AG04449 (cell line): ENCODE data around the gene FRMD8.
"Not testable (repeated sequence)": the region's sequence is repeated elsewhere in the genome, so short reads cannot be mapped to it uniquely, and the experiment has no call there.

Source experiments
- CTCF ChIA-PET: fragments of 350-600 bp; formaldehyde crosslinking; extraction: SDS; loops from one replicate; lab custom pipeline; 2021; ENCODE audit warnings: antibody characterized with exemption; lab: Yijun Ruan, JAX
- POLR2A ChIA-PET: fragments of 400-600, 350-600 bp; formaldehyde crosslinking; extraction: SDS; loops from one replicate; lab custom pipeline; 2020; ENCODE audit warnings: antibody characterized with exemption, inconsistent platforms; lab: Yijun Ruan, JAX
- DNase-seq: peaks from one replicate; pipeline ENCODE4 v3.0.0-alpha.2; 2010; ENCODE audit warnings: low read depth, low spot score
- H3K4me3 ChIP-seq: 2 replicates; pipeline ENCODE4 v1.5.1; 2011; ENCODE audit warnings: low read depth, mild to moderate bottlenecking, control low read depth, low read length
- TF ChIP-seq, protein P1 (sequence below): IDR thresholded peaks from one replicate; pipeline ENCODE4 v1.5.1; 2011; ENCODE audit warnings: mild to moderate bottlenecking, moderate library complexity, low read length, control low read depth, inconsistent platforms; ENCODE audit not compliant: insufficient read depth; ENCODE audit errors: missing control alignments

The FRMD8 gene

DNA sequence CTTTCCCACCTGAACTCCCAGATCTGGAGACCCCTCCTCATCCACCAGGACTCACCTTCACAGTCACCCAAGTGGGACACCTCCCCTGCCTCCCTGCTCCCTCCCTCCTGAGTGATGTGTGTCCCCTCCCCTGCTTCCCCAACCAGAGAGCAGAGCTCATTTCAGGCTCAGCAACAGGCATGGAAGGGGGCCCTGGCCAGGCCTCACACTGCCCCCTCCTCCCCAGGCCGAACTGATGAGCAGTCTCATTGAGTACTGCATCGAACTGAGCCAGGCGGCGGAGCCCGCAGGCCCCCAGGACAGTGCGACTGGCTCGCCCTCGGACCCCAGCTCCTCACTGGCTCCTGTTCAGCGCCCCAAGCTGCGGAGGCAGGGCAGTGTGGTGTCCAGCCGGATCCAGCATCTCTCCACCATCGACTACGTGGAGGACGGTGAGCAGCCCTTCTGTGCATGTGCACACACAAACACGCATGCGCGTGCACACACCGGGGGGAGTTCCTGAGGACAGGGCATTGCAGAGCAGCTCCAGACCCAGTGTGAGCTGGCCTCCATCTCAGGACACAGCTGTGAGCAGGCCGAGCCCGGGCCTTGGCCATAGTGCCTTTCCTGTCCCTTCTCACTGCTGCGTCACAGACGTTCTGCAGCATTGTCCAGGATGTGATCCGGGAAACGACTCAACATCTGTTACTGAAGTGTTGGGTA, 18.4 kb downstream of the FRMD8 start:
- no peak overlapping the region for H3K4me3 ChIP-seq
- DNase-seq: no peak
- ChIA-PET CTCF (interaction anchor here (1.7 to 11.7 kb wide), 2 partner anchors 8 to 11 kb away, joined by 7 to 123 read pairs; no protein-coding TSS in a partner anchor), POLR2A (no interaction called here)
- TF ChIP-seq, protein P1, sequence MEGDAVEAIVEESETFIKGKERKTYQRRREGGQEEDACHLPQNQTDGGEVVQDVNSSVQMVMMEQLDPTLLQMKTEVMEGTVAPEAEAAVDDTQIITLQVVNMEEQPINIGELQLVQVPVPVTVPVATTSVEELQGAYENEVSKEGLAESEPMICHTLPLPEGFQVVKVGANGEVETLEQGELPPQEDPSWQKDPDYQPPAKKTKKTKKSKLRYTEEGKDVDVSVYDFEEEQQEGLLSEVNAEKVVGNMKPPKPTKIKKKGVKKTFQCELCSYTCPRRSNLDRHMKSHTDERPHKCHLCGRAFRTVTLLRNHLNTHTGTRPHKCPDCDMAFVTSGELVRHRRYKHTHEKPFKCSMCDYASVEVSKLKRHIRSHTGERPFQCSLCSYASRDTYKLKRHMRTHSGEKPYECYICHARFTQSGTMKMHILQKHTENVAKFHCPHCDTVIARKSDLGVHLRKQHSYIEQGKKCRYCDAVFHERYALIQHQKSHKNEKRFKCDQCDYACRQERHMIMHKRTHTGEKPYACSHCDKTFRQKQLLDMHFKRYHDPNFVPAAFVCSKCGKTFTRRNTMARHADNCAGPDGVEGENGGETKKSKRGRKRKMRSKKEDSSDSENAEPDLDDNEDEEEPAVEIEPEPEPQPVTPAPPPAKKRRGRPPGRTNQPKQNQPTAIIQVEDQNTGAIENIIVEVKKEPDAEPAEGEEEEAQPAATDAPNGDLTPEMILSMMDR: no peak

DNA sequence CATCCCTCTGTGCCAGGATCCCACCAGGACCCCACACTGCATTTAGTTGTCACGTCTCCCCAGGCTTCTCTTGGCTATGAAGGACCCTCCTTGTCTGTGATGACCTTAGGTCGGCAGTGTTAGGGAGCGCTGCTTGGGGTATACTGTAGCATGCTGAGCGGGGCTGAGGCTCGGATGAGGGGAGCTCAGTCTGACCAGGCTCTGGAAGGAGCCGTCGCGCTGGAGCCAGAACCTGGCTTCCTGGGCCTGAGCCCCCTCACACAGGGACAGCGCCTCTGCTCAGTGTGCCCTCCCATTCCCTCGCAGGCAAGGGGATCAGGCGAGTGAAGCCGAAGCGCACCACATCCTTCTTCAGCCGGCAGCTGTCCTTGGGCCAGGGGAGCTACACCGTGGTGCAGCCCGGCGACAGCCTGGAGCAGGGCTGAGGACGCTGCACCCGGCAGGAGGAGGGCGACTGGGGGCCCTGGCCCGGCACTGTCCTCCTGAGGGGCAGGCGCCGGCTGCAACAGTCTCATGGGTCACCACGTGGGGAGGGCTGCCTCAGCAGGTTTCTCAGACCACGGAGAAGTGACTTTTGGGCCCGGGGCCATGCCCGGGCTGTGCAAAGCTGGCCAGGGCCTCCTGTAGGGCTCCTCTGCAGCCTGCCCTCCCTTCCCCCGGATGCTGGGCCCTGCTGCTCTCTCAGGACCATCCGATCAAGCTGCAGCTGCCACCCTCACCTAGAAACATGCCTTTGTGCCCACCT, 24.7 kb downstream of the FRMD8 start:
- H3K4me3 ChIP-seq: no peak overlapping the region
- ChIA-PET CTCF (interaction anchor here (0.9 to 7.8 kb wide), 2 partner anchors 11 to 22 kb away, joined by 3 to 90 read pairs; partner anchors contain the start of gene FRMD8), POLR2A (interaction anchor here (19.6 kb wide), 1 partner anchor 92 kb away, joined by 664 read pairs; the partner anchor contains the start of gene MALAT1)
- TF ChIP-seq, protein P1: no peak
- no peak for DNase-seq

DNA sequence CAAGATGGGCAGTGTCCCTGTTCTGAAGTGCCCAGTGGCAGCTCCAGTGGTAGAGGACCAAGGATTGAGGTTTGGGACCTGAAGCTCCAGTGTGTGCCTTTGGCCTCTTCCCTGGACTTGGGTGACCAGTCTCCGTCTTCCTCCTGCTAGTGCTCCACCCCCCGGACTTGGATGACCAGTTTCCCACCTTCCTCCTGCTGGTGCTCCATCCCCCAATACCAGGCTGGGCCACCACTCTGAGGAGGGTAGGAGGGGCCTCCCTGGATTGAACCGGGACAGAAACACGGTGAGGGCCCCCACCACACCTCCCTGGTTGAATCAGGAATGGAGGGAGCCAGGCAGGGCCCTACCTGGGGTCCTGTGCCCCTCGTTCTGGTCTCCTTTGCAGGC, 25.2 kb downstream of the FRMD8 start:
- TF ChIP-seq, protein P1: no peak
- POLR2A ChIA-PET: interaction anchor here (19.6 kb wide), 1 partner anchor 92 kb away, joined by 664 read pairs; the partner anchor contains the start of gene MALAT1
- H3K4me3 ChIP-seq: no peak overlapping the region
- no peak for DNase-seq
- CTCF ChIA-PET: interaction anchor here (0.9 to 7.8 kb wide), 4 partner anchors 7 to 42 kb away, joined by 3 to 90 read pairs (median 6); partner anchors contain the start of gene FRMD8

DNA sequence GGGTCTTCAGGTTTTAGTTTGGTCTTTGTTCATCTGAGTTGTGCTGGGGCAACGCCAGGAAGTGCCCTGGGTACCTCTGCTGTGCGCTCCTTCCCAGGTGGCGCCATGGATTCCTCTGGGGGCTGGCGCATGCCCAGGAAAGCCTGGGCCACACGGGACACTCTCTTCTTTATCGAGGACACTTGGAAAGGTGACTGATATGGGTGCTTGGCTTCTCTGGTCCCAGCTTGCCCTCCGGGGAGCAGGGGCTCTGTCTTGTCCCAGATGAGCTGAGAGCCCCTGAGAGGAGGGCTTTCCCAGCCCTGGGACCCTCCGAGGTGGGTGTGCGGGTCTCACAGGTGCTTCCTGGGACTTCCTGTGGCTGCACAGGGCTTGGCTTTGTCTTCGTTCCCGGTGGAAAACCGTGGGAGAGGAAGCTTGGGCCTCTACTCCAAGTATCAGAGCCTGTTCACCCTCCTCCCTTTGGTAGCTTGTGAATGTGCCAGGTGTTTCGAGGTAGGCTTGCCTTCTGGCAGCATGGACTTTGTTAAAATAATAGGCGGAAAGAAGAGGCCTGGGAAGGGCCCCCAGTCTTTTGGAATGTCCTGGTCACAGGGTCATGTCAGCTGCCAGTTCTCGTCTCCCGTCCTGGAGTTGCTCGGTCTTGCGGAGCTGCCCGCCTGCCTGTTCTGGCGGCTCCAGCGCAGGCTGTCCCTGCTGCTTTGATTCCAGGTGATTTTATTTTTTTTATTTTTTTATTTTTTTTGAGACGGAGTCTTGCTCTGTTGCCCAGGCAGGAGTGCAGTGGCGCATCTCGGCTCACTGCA, 26.0 kb downstream of the FRMD8 start:
- CTCF ChIA-PET: interaction anchor here (1.5 to 10.3 kb wide), 4 partner anchors 8 to 97 kb away, joined by 4 to 151 read pairs (median 48); partner anchors contain the start of gene FRMD8
- no peak for DNase-seq
- TF ChIP-seq, protein P1: no peak
- H3K4me3 ChIP-seq: no peak overlapping the region
- POLR2A ChIA-PET: interaction anchor here (19.6 kb wide), 1 partner anchor 91 kb away, joined by 664 read pairs; the partner anchor contains the start of gene MALAT1

DNA sequence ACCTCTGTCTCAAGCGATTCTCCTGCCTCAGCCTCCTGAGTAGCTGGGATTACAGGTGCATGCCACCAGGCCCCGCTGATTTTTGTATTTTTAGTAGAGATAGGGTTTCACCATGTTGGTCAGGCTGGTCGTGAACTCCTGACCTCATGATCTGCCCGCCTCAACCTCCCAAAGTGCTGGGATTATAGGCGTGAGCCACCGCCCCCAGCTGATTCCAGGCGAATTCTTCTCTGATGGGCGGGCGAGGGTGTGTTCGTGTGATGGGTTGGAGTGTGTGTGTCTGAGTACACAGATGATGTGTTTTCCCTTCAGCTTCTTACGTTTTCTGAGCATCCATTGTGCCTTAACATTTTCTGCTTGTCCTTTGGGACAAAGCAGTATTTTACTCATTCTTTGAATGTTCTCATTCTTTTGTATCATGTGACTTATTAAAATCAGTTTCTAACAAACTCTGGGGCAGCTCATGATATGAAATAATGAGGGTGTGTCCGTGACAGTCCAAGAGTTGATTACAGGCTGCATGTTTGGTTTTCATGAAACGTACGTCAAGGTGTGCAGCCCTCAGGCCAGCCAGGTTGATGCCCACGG, 26.7 kb downstream of the FRMD8 start:
- not testable (repeated sequence) for H3K4me3 ChIP-seq, DNase-seq
- CTCF ChIA-PET: interaction anchor here (1.5 to 10.3 kb wide), 4 partner anchors 9 to 96 kb away, joined by 4 to 151 read pairs (median 48); partner anchors contain the start of gene FRMD8
- POLR2A ChIA-PET: interaction anchor here (19.6 kb wide), 1 partner anchor 90 kb away, joined by 664 read pairs; the partner anchor contains the start of gene MALAT1
